GM18909 (cell line): ENCODE results near the gene ZMYM4.

Experiments used
- ATAC-seq: cut with Tn5 transposase; IDR thresholded peaks from one replicate; pipeline ENCODE4 v1.9.1; 2021; ENCODE audit warnings: mild to moderate bottlenecking; ENCODE audit not compliant: unreplicated experiment, poor library complexity

The ZMYM4 gene

GRCh38 chr1:35390600-35391494 is 122.3 kb downstream of the ZMYM4 start:
- no peak for ATAC-seq

GRCh38 chr1:35394386-35394785 is 125.9 kb downstream of the ZMYM4 start:
- ATAC-seq = no peak

- ATAC-seq = no peak
Measured at GRCh38 chr1:35398739-35399138, 130.2 kb downstream of the ZMYM4 start.

GRCh38 chr1:35401049-35401448 is 132.5 kb downstream of the ZMYM4 start:
- no peak for ATAC-seq

- ATAC-seq = no peak
Measured at GRCh38 chr1:35406103-35406502, 137.6 kb downstream of the ZMYM4 start.

GRCh38 chr1:35407743-35408142 is 139.2 kb downstream of the ZMYM4 start:
- no peak for ATAC-seq

- no peak for ATAC-seq
Measured at GRCh38 chr1:35408925-35409324, 140.4 kb downstream of the ZMYM4 start.

GRCh38 chr1:35426097-35426586 is 157.6 kb downstream of the ZMYM4 start:
- ATAC-seq = no peak

GRCh38 chr1:35428360-35428759 is 159.9 kb downstream of the ZMYM4 start:
- ATAC-seq = no peak

- ATAC-seq = no peak
Measured at GRCh38 chr1:35430762-35431161, 162.3 kb downstream of the ZMYM4 start.

- no peak for ATAC-seq
Measured at GRCh38 chr1:35431173-35431599, 162.7 kb downstream of the ZMYM4 start.

GRCh38 chr1:35432231-35432630 is 163.7 kb downstream of the ZMYM4 start:
- ATAC-seq = no peak

- no peak for ATAC-seq
Measured at GRCh38 chr1:35433714-35434113, 165.2 kb downstream of the ZMYM4 start.

- ATAC-seq = no peak
Measured at GRCh38 chr1:35434703-35435102, 166.2 kb downstream of the ZMYM4 start.

GRCh38 chr1:35436078-35436477 is 167.6 kb downstream of the ZMYM4 start:
- ATAC-seq = no peak

GRCh38 chr1:35437200-35437599 is 168.7 kb downstream of the ZMYM4 start:
- no peak for ATAC-seq

GRCh38 chr1:35439626-35440025 is 171.1 kb downstream of the ZMYM4 start:
- no peak for ATAC-seq

GRCh38 chr1:35441926-35442579 is 173.5 kb downstream of the ZMYM4 start:
- no peak for ATAC-seq

- no peak for ATAC-seq
Measured at GRCh38 chr1:35442734-35443133, 174.2 kb downstream of the ZMYM4 start.

- ATAC-seq = no peak
Measured at GRCh38 chr1:35443768-35444518, 175.4 kb downstream of the ZMYM4 start.

GRCh38 chr1:35444519-35444774 is 175.9 kb downstream of the ZMYM4 start:
- ATAC-seq = no peak
